Activated T-helper 1 cell treated with anti-CD3 and anti-CD28 coated beads, Interleukin-12 subunit alpha, Interleukin-12 subunit beta, Interleukin-2, Interleukin-4 antibody, amounts not matched to agents 30 ng/mL and 10 ng/mL and 1 ng/mL, durations not matched to agents 14 hours and 24 hours and 36 hours (primary cell): Measurements from ENCODE around the gene STPG1. TPM values are rescaled to one million over a fixed set of nuclear protein-coding genes. Genes with fewer than 3 reads are reported as not detected.
"Not testable (repeated sequence)": the region's sequence is repeated elsewhere in the genome, so short reads cannot be mapped to it uniquely, and the experiment has no call there.

Source experiments
- DNase-seq: peaks from one replicate; pipeline ENCODE4 v3.0.0; 2021; ENCODE audit warnings: low spot score
- H3K27ac Mint-ChIP-seq: one replicate; pipeline ENCODE4 v1.8.0; 2021; ENCODE audit warnings: mild to moderate bottlenecking, mixed read lengths
- H3K27me3 Mint-ChIP-seq: one replicate; pipeline ENCODE4 v1.8.0; 2022; ENCODE audit warnings: mild to moderate bottlenecking, moderate library complexity, mixed read lengths; ENCODE audit not compliant: insufficient read depth
- H3K36me3 Mint-ChIP-seq: one replicate; pipeline ENCODE4 v1.8.0; 2021; ENCODE audit warnings: low read depth, mixed read lengths
- H3K4me1 Mint-ChIP-seq: one replicate; pipeline ENCODE4 v1.8.0; 2021; ENCODE audit warnings: low read depth, mixed read lengths
- H3K4me3 Mint-ChIP-seq: one replicate; pipeline ENCODE4 v1.8.0; 2021; ENCODE audit warnings: mild to moderate bottlenecking, moderate library complexity, mixed read lengths
- H3K9me3 Mint-ChIP-seq: one replicate; pipeline ENCODE4 v1.8.0; 2021; ENCODE audit warnings: mixed read lengths
- intact Hi-C: fragments of 100-400 bp; cut with micrococcal nuclease; formaldehyde crosslinking; loops from one replicate; pipeline ENCODE4 v1.15.1; 2024
- total RNA-seq: library from RNA; stranded (reverse); gene quantifications from 2 replicates; pipeline ENCODE4 v1.2.3, GENCODE V29; 2022

The STPG1 gene
- 4.1 and 5.1 TPM in 2 replicates for total RNA-seq

GRCh38 chr1:24413350-24414163 lies at the start of gene STPG1:
Gene STPG1, minus strand, starts transcription at chr1:24413782. Its CDS starts 12,394 bp downstream, at chr1:24401388.
- Mint-ChIP-seq H3K4me1 (peaks cover 40% of the 10 kb centered on the region), H3K4me3 (peak within 1 kb of the TSS; percentile 88), H3K27me3 (no peaks in the 10 kb centered on the region), H3K27ac (peak within 1 kb of the TSS; percentile 86), H3K36me3 (peaks cover 2% of the 10 kb centered on the region), H3K9me3 (no peaks in the 10 kb centered on the region)
- DNase-seq = peak; percentile 75
- intact Hi-C loops = loop anchor here (2.0 to 10.0 kb wide), 3 partner anchors 75 to 439 kb away; partner anchors contain the start of gene CLIC4

GRCh38 chr1:24462128-24462527 lies 48.5 kb upstream of the STPG1 start:
- Mint-ChIP-seq H3K9me3 (peaks cover 21% of the 10 kb centered on the region), H3K4me1 (peaks cover 13% of the 10 kb centered on the region), H3K36me3 (peaks cover 54% of the 10 kb centered on the region)
- H3K27me3 Mint-ChIP-seq, H3K27ac Mint-ChIP-seq, DNase-seq, H3K4me3 Mint-ChIP-seq, intact Hi-C loops: not testable (repeated sequence)

- DNase-seq = no peak
- Mint-ChIP-seq H3K9me3 (peaks cover 21% of the 10 kb centered on the region), H3K4me1 (peaks cover 8% of the 10 kb centered on the region), H3K27ac (no peak overlapping the region), H3K27me3 (no peaks in the 10 kb centered on the region), H3K36me3 (peaks cover 54% of the 10 kb centered on the region), H3K4me3 (no peak overlapping the region)
- intact Hi-C loops = no loop called here
These were observed 46.1 kb upstream of the STPG1 start for GRCh38 chr1:24459551-24460266.

- H3K27me3 Mint-ChIP-seq = no peaks in the 10 kb centered on the region
- no peaks in the 10 kb centered on the region for H3K4me1 Mint-ChIP-seq
- H3K4me3 Mint-ChIP-seq = no peak overlapping the region
- peaks cover 58% of the 10 kb centered on the region for H3K36me3 Mint-ChIP-seq
- intact Hi-C loops = no loop called here
- peaks cover 21% of the 10 kb centered on the region for H3K9me3 Mint-ChIP-seq
- no peak overlapping the region for H3K27ac Mint-ChIP-seq
- DNase-seq = no peak
These were observed 44.3 kb upstream of the STPG1 start for GRCh38 chr1:24457866-24458265.

- Mint-ChIP-seq H3K27me3 (no peaks in the 10 kb centered on the region), H3K27ac (no peak overlapping the region), H3K4me3 (no peak overlapping the region), H3K36me3 (peaks cover 49% of the 10 kb centered on the region), H3K4me1 (no peaks in the 10 kb centered on the region), H3K9me3 (peaks cover 5% of the 10 kb centered on the region)
- DNase-seq = no peak
- intact Hi-C loops = no loop called here
These were observed 41.7 kb upstream of the STPG1 start for GRCh38 chr1:24455272-24455671.

GRCh38 chr1:24454673-24455072 lies 41.1 kb upstream of the STPG1 start:
- H3K36me3 Mint-ChIP-seq = peaks cover 46% of the 10 kb centered on the region
- H3K4me3 Mint-ChIP-seq = no peak overlapping the region
- no peak overlapping the region for H3K27ac Mint-ChIP-seq
- intact Hi-C loops = no loop called here
- no peaks in the 10 kb centered on the region for H3K9me3 Mint-ChIP-seq
- H3K4me1 Mint-ChIP-seq = no peaks in the 10 kb centered on the region
- DNase-seq = no peak
- H3K27me3 Mint-ChIP-seq = no peaks in the 10 kb centered on the region

GRCh38 chr1:24452922-24453485 lies 39.4 kb upstream of the STPG1 start:
- no peak overlapping the region for H3K27ac Mint-ChIP-seq
- no peaks in the 10 kb centered on the region for H3K9me3 Mint-ChIP-seq
- intact Hi-C loops = no loop called here
- H3K27me3 Mint-ChIP-seq = no peaks in the 10 kb centered on the region
- DNase-seq = no peak
- H3K4me1 Mint-ChIP-seq = no peaks in the 10 kb centered on the region
- H3K36me3 Mint-ChIP-seq = peaks cover 40% of the 10 kb centered on the region
- no peak overlapping the region for H3K4me3 Mint-ChIP-seq

GRCh38 chr1:24451746-24452145 lies 38.2 kb upstream of the STPG1 start:
- DNase-seq = no peak
- H3K27ac Mint-ChIP-seq = no peak overlapping the region
- H3K4me3 Mint-ChIP-seq = no peak overlapping the region
- no peaks in the 10 kb centered on the region for H3K9me3 Mint-ChIP-seq
- intact Hi-C loops = no loop called here
- H3K27me3 Mint-ChIP-seq = no peaks in the 10 kb centered on the region
- H3K36me3 Mint-ChIP-seq = peaks cover 36% of the 10 kb centered on the region
- no peaks in the 10 kb centered on the region for H3K4me1 Mint-ChIP-seq

- intact Hi-C loops = no loop called here
- no peak overlapping the region for H3K4me3 Mint-ChIP-seq
- H3K9me3 Mint-ChIP-seq = no peaks in the 10 kb centered on the region
- H3K4me1 Mint-ChIP-seq = no peaks in the 10 kb centered on the region
- peaks cover 38% of the 10 kb centered on the region for H3K36me3 Mint-ChIP-seq
- H3K27me3 Mint-ChIP-seq = no peaks in the 10 kb centered on the region
- no peak for DNase-seq
- no peak overlapping the region for H3K27ac Mint-ChIP-seq
These were observed 37.3 kb upstream of the STPG1 start for GRCh38 chr1:24450857-24451397.

- intact Hi-C loops = no loop called here
- Mint-ChIP-seq H3K27me3 (no peaks in the 10 kb centered on the region), H3K4me3 (no peak overlapping the region), H3K27ac (no peak overlapping the region), H3K9me3 (no peaks in the 10 kb centered on the region), H3K4me1 (no peaks in the 10 kb centered on the region), H3K36me3 (peaks cover 39% of the 10 kb centered on the region)
- DNase-seq = no peak
These were observed 36.7 kb upstream of the STPG1 start for GRCh38 chr1:24450316-24450715.

GRCh38 chr1:24446446-24446845 lies 32.9 kb upstream of the STPG1 start:
- H3K27ac Mint-ChIP-seq, intact Hi-C loops, DNase-seq, H3K4me1 Mint-ChIP-seq, H3K9me3 Mint-ChIP-seq, H3K4me3 Mint-ChIP-seq, H3K27me3 Mint-ChIP-seq: not testable (repeated sequence)
- H3K36me3 Mint-ChIP-seq = peaks cover 29% of the 10 kb centered on the region

- no peak for DNase-seq
- Mint-ChIP-seq H3K4me3 (no peak overlapping the region), H3K9me3 (no peaks in the 10 kb centered on the region), H3K4me1 (no peaks in the 10 kb centered on the region), H3K27ac (no peak overlapping the region), H3K36me3 (peaks cover 28% of the 10 kb centered on the region), H3K27me3 (no peaks in the 10 kb centered on the region)
- intact Hi-C loops = no loop called here
These were observed 29.7 kb upstream of the STPG1 start for GRCh38 chr1:24443241-24443656.

- Mint-ChIP-seq H3K27ac (no peak overlapping the region), H3K36me3 (peaks cover 28% of the 10 kb centered on the region), H3K9me3 (no peaks in the 10 kb centered on the region), H3K4me1 (no peaks in the 10 kb centered on the region), H3K4me3 (no peak overlapping the region), H3K27me3 (no peaks in the 10 kb centered on the region)
- intact Hi-C loops = no loop called here
- no peak for DNase-seq
These were observed 29.2 kb upstream of the STPG1 start for GRCh38 chr1:24442764-24443163.
